ENCODE data around the gene SLC38A3. TPM values are rescaled to one million over a fixed set of nuclear protein-coding genes. Genes with fewer than 3 reads are reported as not detected.

SLC38A3 gene
- total and polyA plus RNA-seq, 2 of the 8 experiments (the other 6 are each of a cell fraction or from before 2014, with no cell fraction given), result 1.2 to 3.7 TPM

DNA sequence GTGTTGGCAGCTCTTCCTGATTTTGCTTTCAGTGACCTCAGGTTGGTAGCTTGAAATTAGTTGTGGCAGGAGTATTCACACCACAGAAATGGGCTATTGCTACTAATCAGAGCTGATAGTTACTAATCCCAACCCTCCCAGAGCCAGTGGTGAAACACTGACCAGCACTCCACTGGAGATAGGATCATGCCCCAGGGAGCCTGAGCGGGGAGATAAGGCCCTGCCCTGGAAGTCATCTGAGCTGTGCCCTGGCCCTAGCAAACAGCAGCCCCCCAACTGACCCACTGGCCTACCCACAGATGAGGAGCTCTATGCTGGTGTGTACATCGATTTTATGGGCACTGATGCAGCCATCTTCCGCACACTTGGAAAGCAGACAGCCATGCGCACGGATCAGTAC lies 23.1 kb upstream of the SLC38A3 start:
- Histone ChIP-seq H2AFZ (ENCODE audit: low read length) (no peak overlapping the region), H3K9me3 (ENCODE audit: insufficient read depth in 2 of 2, low read depth in 1 of 2, low read length in 1 of 2) (no peaks in the 10 kb centered on the region), H3K27ac (ENCODE audit: low read depth, low read length) (no peak overlapping the region), H3K79me1 (ENCODE audit: low read depth, low read length) (no peaks in the 10 kb centered on the region), H3K23ac (ENCODE audit: insufficient read length) (no peak overlapping the region), H3K27me3 (replicated peaks in 1 of 4; ENCODE audit: control insufficient read depth in 3 of 4, extremely low read depth in 1 of 4, insufficient read depth in 3 of 4, low read length in 3 of 4) (no peaks in the 10 kb centered on the region), H3K23me2 (ENCODE audit: low read depth, low read length) (no peaks in the 10 kb centered on the region), H3K4ac (replicated peaks; ENCODE audit: insufficient read length, low read depth, low read length) (no peak overlapping the region), H3K4me3 (ENCODE audit: extremely low read depth in 1 of 4, insufficient read depth in 2 of 4, low read depth in 3 of 4, low read length in 4 of 4) (no peak overlapping the region), H4K8ac (ENCODE audit: extremely low read depth, insufficient read depth, low read length) (no peak overlapping the region), H3K4me2 (ENCODE audit: insufficient read depth in 1 of 2, low read depth in 2 of 2, low read length in 2 of 2) (no peak overlapping the region), H4K91ac (replicated peaks; ENCODE audit: insufficient read length, low read length) (no peak overlapping the region), H4K20me1 (replicated peaks in 1 of 2; ENCODE audit: control insufficient read depth in 1 of 2, insufficient read depth in 2 of 2, low read length in 2 of 2) (peaks cover 4 to 8% of the 10 kb centered on the region in 2 experiments), H3K14ac (ENCODE audit: insufficient read length) (no peak overlapping the region), H3K9ac (replicated peaks in 1 of 4; ENCODE audit: extremely low read depth in 1 of 4, low read depth in 3 of 4, low read length in 3 of 4) (no peak overlapping the region), H2BK5ac (ENCODE audit: low read depth, low read length) (no peak overlapping the region; the same call in 1 of the 2 replicates), H2AK5ac (ENCODE audit: low read depth, low read length) (no peak overlapping the region), H3K36me3 (ENCODE audit: control insufficient read depth in 2 of 4, insufficient read depth in 4 of 4, low read length in 3 of 4) (peaks cover 8 to 45% (median 23%) of the 10 kb centered on the region in 4 experiments; a peak in 6 of 8 replicates), H2BK15ac (ENCODE audit: low read length) (no peak overlapping the region), H3K18ac (ENCODE audit: extremely low read depth, low read length) (no peak overlapping the region), H3K56ac (replicated peaks; ENCODE audit: insufficient read length, low read depth, low read length) (no peak overlapping the region), H3K4me1 (replicated peaks in 1 of 4; ENCODE audit: control insufficient read depth in 3 of 4, insufficient read depth in 4 of 4, low read length in 3 of 4) (no peaks in the 10 kb centered on the region), H3K79me2 (ENCODE audit: control insufficient read depth in 1 of 2, insufficient read depth in 2 of 2, low read length in 2 of 2) (no peaks in the 10 kb centered on the region), H2BK20ac (ENCODE audit: low read length) (no peak overlapping the region), H4K5ac (ENCODE audit: insufficient read length, low read depth, low read length) (no peak overlapping the region), H2BK12ac (ENCODE audit: low read depth, low read length) (no peak overlapping the region), H2BK120ac (replicated peaks; ENCODE audit: low read depth, low read length) (no peak overlapping the region)
- no peak for TF ChIP-seq SAP30 (IDR thresholded peaks at IDR 0.05; ENCODE audit: insufficient read depth, insufficient replicate concordance, low read length)
- no peak for TF ChIP-seq FOSL1 (IDR thresholded peaks at IDR 0.05; ENCODE audit: insufficient read depth, low read depth, low read length)
- TF ChIP-seq TEAD4 (IDR thresholded peaks at IDR 0.05; ENCODE audit: low read depth, low read length), result no peak
- TF ChIP-seq ASH2L (IDR thresholded peaks at IDR 0.05; ENCODE audit: low read length), result no peak
- no peak for TF ChIP-seq HDAC2 (IDR thresholded peaks at IDR 0.05; ENCODE audit: borderline replicate concordance in 1 of 2, low read depth in 2 of 2, low read length in 2 of 2)
- TF ChIP-seq RNF2 (IDR thresholded peaks at IDR 0.05; ENCODE audit: borderline replicate concordance, low read depth, low read length, missing control alignments, poor library complexity, severe bottlenecking), result no peak
- no peak for TF ChIP-seq POU5F1 (IDR thresholded peaks at IDR 0.05; ENCODE audit: low read depth, low read length)
- no peak for TF ChIP-seq SRF (IDR thresholded peaks at IDR 0.05; ENCODE audit: low read depth, low read length)
- no peak for TF ChIP-seq HDAC6 (IDR thresholded peaks at IDR 0.05; ENCODE audit: low read depth, low read length)
- POLR2A ChIA-PET (ENCODE audit: partially characterized antibody), result interaction anchor here (1.6 to 3.2 kb wide), 5 partner anchors 9 to 61 kb away, joined by 5 to 19 read pairs (median 6); no protein-coding TSS in a partner anchor
- CTCF ChIA-PET (ENCODE audit: partially characterized antibody), result interaction anchor here (0.8 to 25.0 kb wide), 12 partner anchors 9 to 100 kb away, joined by 3 to 1138 read pairs (median 4); partner anchors contain the start of genes GNAT1 and SLC38A3
- FAIRE-seq (no peak), DNase-seq (ENCODE audit: low read depth in 1 of 2, low spot score in 2 of 2) (no peak)
- WGBS, 2 experiments (ENCODE audit: extremely low coverage in 1 of 2, insufficient coverage in 1 of 2, insufficient read length in 1 of 2, insufficient replicate concordance in 2 of 2, low coverage in 1 of 2, low lambda C conversion rate in 2 of 2, missing lambda C conversion rate in 1 of 2), result 92% methylated on average over 5 of the region's 5 CpGs; no CpG with 5 or more reads in 1 of the 2 experiments

Data from H1 (cell line).